Astrocyte of the hippocampus (primary cell): ENCODE measurements around the gene PYGM.
"Not testable (repeated sequence)": the region's sequence is repeated elsewhere in the genome, so short reads cannot be mapped to it uniquely, and the experiment has no call there.

Source experiments
- DNase-seq: peaks from one replicate; pipeline ENCODE4 v3.0.0; 2011; ENCODE audit warnings: low read depth, low spot score

The PYGM gene

DNA sequence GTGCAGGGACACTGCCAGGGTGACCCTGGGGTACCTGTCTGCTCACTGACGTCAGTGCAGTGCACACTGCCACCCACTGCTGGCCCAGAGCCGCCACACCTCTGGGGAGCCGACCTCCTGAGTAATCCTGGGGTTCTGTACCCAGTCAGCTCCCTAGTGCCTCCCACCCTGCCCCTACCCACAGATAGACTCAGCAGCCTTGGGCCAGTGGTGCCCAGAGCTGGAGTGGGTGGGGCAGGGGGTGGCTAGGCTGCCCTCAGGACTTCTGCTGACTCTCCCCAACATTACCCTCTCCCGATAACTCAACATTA lies 42.6 kb downstream of the PYGM start:
- DNase-seq: no peak

DNA sequence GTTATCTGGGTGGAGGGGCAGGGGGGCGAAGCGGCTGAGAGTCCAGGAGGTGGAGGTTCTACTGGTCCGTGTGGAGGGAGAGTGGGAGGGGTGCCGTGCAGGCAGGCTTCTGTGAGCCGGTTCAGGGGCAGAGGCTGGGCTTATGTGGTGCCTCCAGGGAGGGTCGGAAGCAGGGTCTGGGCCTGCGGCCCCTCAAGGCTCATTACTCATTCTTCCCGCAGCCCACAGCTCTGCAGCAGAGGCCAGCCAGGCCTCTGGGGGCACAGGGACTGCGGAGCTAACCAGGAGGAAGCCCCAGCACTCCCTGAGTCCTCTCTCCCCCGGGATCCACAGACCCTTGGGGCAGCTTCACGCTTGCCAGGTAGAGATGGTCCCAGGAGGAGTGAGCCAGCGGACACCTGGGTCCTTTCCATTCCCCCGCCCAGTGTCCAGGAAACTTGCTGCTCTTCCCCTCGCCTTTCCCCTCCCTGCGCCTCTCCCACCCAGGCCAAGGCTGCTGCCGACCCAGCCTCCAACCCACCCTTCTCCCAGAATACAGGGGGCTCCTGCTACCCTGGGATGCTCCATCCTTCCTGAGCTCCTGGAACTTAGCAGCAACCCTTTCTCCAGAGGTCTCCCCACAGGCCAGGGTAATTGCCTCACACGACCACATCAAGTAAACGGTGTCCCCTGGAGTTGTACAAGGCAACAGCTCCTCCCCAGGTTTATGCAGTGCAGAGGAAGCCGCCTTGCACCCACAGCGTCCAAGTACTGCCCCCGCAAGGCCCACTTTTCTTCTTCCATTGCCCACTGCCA lies 43.1 kb downstream of the PYGM start:
- no peak for DNase-seq

DNA sequence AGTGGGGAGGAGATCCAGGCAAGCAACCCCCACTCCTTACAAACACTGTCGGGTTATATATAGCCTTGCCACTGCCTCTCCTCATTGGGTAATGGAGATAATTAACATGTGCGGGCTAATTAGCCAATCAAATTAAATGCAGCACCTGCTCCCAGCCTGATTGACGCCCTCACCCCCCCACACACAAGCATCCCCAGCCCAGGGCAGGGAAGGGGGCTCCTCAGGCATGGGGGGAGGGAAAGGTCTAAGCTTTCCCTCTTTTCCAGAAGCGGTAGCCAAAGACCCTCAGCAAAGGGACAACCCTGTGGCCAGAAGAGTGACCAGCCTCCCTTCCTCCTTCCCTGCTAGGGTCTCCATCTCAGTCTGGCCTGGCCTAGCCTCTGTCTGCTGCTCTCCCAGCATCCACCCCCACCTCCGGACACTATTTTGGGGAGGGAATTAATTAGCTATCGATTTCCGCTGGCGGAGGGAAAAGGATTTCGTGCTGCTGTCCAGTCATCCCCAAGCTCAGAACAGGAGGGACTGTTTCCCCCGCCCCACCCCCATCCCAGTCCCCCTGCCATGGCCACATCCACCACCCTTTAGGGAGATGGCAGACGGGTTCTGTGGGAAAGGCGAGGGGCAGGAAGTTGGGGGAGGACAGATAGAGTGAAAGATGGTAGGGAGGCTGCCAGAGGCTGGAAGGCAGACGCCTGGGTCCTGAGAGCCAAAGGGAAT lies 43.9 kb downstream of the PYGM start:
- DNase-seq: no peak

DNA sequence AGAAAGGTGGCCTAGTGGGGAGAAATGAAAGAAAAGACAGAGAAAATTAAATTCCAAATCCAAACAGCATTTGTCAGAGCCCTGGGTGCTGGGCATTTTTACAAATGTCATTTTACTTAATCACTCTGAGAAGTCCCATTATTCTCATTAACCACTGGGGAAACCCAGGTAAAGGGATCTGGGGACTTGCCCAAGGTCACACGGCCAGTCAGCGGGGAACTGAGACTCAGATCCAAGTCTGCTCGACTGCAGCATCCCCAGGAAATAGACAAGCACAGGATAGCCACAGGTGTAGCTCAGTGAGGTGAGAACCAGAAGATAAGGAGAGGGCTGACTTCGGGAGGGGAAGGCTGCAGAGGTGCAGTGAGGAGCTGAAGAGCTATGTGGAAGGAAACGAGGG lies 44.7 kb downstream of the PYGM start:
- no peak for DNase-seq

DNA sequence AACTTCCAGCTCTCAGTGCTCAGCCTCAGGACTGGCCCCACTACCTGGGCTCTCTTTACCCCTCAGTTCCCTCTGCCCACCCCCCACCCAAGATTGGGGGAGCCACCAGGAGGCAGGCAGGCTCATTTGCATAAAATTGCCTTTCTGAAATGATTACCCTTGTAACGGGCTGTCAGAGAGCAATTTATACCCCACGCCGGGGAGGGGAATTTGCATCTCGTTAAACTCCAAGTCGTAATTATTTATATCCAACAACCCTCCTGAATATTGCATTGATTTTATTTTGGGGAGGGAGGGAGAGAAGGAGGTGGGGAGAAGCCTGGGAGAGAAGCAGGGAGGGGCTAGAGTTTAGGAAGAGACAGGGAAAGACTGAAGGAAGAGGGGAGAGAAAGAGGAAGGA lies 45.1 kb downstream of the PYGM start:
- DNase-seq: no peak

DNA sequence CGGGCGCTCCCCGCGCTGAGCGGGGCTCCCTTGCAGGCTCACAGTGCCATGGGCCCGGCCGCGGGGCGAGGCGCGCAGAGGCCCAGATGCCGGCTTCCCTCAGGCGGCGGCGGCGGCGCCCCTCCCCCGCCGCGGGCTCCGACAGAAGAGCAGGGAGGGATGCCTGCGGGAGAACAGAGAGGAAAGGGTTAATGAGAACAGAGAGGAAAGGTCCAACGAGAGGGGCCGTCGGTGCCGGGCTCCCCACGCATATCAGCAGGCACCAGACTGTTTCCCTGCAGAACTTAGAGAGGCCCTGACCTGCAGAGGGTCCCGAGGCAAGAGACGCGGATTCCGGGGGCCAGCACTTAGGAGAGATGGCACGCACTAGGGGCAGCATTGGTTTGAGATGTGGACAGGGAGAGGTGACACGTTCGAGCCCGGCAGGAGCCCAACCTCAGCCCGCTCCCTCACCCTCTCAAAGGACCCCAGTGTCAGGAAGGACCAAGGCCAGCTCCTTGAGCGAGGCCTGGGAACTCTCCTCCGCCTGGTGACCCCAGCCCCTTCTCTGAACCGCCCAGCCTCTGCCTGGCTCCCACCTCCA lies 45.9 kb downstream of the PYGM start:
- no peak for DNase-seq

DNA sequence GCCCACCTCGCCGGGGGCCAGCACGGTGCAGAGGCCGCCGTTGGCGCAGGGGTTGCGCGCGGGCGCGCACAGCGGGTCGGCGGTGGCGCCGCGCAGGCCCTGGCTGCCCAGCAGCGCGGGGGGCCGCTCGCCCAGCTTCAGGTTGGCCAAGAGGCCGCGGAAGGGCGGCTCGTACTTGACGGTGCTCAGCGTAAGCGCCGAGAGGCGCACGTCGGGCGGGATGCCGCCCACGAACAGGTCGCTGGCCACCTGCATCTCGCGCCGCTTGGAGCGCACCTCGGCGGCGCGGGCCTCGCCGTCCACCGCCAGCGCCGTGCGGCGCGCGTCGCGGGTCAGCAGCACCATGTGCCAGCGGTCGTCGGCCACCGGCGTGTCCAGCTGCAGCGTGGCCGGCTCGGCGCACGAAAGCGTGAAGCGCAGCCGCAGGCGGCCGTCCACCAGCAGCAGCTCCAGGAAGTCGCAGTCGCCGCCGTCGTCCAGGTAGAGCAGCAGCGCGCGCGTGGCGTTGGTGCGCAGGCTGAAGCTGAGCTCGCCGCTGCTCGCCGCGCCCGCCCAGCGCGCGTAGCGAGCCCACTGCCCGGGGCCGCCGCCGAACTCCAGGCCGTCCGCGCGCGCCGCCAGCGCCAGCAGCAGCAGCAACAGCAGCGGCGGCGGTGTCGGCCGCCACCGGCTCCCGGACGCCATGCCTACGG lies 46.6 kb downstream of the PYGM start:
- peak; percentile 82 for DNase-seq

DNA sequence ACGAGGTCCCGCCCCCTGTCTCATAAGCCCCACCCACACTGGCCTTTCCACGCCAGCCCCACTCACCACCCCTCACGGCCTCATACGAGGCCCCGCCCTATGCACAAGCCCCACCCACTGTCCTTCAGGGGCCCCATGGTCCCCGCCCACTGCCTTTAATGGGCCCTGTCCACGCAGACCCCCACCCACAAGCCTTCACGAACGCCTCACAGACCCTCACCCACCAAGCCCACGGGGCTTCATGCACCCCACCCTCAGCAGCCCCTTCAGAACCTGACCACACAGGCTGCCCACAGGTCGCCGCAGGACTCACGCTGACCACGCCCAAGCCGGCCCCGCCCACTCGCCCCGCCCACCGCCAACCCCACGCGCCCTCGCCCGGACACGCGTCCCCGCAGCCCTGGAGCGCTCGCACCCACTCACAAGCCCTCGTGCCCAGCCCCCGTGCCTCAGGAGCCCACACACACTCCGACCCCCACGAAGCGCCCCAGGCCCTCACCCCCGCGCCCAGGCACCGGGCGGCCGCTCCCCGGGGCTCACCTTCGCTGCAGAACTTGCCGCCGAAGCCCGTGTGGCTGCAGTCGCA lies 47.3 kb downstream of the PYGM start:
- DNase-seq: no peak

DNA sequence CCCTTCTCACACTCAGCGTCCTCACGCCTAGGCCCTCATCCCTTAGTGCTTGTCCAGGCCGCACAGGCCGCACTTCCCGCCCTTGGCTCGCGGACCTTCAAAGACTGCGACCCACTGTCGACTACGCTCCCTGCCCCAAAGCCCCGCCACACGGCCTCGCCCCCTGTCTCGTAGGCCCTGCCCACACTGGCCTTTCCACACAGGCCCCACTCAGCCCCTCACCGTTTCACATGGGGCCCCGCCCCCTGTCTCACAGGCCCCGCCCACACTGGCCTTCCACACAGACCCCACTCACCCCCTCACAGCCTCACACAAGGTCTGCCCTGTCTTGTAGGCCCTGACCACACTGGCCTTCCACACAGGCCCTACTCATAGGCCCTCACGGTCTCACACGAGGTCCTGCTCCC lies 47.8 kb downstream of the PYGM start:
- DNase-seq: no peak

DNA sequence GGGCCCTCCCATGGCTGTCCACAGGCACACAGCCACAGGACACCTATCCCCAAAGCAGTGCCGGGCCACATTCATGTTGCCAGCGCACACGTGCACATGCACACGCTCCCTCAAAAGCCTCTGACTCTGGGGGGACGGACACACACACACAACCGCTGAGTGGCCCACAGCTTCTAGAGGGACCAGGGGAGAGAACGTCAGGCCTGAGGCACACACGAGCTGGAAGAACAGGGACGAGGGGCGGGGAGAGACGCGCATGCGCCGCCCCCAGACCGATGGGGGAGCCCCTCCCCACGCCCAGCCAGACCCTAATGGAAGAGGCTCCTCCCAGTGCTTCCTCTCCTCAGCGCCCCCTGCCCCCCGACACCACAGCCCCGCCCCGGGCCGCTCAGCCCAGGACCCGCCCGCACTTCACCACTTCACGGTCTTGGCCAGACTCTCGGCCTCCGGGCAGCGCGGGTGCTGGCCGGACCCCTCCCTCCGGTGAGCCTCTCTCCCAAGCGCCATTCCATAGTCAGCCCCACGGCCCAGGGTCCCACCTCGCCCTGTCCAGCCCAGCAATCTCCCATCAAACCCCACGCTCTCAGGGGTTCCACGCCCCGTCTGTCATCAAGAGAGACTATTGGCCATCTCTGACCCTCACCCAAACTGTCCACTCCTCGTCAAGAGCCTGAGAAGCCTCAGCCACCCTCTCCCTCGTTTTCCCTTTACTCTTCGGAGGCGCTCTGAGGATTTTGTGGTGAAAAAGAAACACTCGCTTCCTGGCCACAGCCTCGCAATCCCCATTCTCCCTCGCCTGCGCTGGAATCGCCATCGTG lies 48.4 kb downstream of the PYGM start:
- no peak for DNase-seq

DNA sequence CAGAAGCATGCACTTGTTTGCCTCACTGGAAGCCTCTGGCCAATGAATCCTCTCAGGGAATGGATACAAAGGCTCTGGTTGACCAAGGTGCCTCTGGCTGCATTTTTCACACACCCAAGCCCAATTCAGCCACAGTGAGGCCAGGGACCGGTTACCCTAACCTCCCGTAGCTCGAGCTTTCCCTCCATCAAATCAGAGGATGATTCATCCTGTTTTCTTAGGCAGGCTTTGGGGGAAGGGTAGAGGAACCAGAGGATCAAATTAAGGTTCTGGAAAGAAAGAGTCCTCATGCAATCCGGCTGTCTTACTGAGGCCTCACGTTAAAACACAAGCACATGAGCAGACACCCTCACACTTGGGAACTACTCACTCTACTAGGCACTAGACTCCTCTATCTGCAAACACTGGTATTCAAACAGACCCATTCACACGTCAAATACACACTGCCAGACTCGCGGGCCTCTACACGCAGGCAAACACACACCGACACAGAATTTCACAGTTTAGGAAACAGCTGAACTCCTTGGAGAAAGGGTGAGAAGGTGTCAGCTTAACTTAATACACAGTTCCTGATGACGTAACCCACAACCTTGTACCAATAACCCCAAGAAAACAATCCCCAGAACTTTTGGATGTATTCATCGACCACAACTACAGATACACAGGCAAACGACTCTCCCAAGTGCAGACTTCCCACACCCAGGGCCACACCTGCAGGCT lies 49.2 kb downstream of the PYGM start:
- DNase-seq: peak; percentile 52

DNA sequence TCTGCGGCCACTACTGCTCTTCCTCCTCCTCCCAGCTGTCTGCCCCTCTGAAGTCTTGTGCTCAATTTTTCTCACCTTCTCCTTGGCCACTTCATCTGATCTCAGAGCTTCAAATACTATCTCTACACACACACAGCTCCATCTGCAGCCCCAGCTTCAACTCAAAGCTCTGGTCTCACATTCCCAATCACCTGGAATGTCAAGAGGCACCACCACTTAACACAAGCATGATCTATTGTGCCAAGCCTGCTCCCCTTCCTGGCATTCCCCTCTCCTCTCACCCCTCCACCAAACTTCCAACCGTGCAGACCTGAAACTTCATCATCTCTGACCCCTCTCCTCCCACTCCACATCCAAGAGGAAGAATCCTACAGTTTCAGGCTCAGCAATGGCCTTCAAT lies 54.3 kb downstream of the PYGM start:
- no peak for DNase-seq

DNA sequence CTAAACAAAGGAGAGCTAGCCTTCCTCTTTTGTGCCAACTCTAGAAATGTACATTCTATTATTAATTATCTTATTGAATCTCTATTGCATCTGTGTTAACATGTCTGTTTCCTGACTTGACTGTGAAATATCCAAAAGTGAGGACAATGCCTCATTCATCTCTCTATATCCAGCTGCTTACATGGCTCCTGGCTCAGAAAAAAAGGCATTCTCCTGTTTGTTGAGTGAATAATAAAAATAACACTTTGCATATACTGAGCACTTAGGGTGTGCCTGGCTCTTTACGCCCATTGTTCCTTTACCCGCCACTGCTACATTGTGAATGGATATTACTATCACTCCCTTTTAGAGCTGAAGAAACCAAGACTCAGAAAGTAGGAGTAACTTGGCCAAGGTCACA lies 56.7 kb downstream of the PYGM start:
- DNase-seq: no peak

DNA sequence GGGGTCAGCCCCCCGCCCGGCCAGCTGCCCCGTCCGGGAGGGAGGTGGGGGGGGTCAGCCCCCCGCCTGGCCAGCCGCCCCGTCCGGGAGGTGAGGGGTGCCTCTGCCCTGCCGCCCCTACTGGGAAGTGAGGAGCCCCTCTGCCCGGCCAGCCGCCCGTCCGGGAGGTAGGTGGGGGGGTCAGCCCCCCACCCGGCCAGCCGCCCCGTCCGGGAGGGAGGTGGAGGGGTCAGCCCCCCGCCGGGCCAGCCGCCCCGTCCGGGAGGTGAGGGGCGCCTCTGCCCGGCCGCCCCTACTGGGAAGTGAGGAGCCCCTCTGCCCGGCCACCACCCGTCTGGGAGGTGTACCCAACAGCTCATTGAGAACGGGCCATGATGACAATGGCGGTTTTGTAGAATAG lies 57.8 kb downstream of the PYGM start:
- not testable (repeated sequence) for DNase-seq

DNA sequence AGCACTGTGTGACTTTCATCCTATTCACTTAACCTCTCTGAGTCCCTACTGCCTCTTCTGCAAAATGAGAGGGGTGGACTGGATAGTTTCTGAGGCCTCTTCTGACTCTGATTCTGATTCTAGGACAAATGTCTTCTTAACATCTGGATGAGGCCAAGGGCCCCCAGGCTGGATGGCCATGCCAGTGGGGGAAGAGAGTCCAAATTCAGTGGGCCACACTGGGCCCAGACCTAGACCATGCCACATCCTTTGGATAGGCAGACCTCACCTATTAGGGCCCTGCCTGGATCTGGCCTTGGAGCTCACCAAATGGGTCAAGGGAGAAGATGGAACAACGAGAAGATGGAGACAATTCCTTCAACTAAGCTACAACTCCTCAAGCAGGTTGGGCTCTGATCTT lies 61.3 kb downstream of the PYGM start:
- no peak for DNase-seq

DNA sequence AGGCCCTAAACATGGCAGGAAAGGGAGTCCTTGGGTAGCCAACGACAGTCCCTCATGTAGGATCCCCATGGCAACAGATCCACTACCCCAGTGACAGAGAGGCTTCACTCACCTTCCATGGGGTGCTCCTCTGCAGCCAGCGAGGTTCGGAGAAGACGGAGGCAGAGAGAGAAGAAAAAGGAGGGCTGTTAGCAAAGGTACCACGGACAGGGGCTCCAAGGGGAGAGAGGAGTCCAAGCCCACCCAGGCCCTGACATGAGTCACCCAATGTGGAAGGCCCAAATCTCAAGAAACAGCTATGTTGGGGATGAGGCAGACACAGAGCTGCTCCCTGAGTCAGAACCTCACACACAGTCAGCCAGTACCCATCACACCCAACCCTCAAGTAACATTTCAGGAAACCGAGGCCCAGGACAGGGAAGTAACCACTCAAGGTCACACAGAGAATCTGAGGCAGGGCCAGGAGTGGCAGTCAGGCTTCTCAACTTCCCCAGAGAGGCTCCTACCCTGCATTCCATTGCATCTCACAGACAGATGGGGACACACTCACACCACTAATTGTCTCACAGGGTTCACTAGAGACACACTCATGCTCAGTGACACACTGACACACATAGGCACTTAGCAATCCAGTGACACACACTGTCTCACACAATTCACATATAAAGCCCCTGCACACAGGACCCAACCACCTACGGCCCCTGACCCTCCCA lies 62.0 kb downstream of the PYGM start:
- DNase-seq: no peak
